Liver (tissue), 3 donors: ENCODE measurements around the gene UMODL1.

Experiments
- EGR1 ChIP-seq, 2 donors: IDR thresholded peaks; 2 replicates each; pipeline ENCODE4 v1.6.1; 2016 to 2018; ENCODE audit warnings: antibody characterized with exemption in 2 of 2, low read depth in 2 of 2
- GABPA ChIP-seq, 2 donors: IDR thresholded peaks in 1 of 2; conservative IDR thresholded peaks in 1 of 2; 2 replicates each; pipeline ENCODE4 v1.6.1; 2016; ENCODE audit warnings: antibody characterized with exemption in 2 of 2, mild to moderate bottlenecking in 1 of 2, moderate library complexity in 1 of 2
- JUND ChIP-seq, 2 donors: IDR thresholded peaks; 2 replicates each; pipeline ENCODE4 v1.6.1; 2016; ENCODE audit warnings: antibody characterized with exemption in 2 of 2
- RAD21 ChIP-seq, 2 donors: IDR thresholded peaks; 2 replicates each; pipeline ENCODE4 v1.6.1; 2016; ENCODE audit warnings: antibody characterized with exemption in 2 of 2, mild to moderate bottlenecking in 2 of 2
- RXRA ChIP-seq, 2 donors: IDR thresholded peaks; 2 replicates each; pipeline ENCODE4 v1.6.1; 2017 to 2018; ENCODE audit warnings: antibody characterized with exemption in 2 of 2, mild to moderate bottlenecking in 1 of 2
- SP1 ChIP-seq: IDR thresholded peaks from 2 replicates; pipeline ENCODE4 v1.6.1; 2018; ENCODE audit warnings: antibody characterized with exemption, mild to moderate bottlenecking
- TAF1 ChIP-seq: conservative IDR thresholded peaks from 2 replicates; pipeline ENCODE4 v1.6.1; 2016; ENCODE audit warnings: antibody characterized with exemption, mild to moderate bottlenecking
- YY1 ChIP-seq: IDR thresholded peaks from 2 replicates; pipeline ENCODE4 v1.6.1; 2016; ENCODE audit warnings: antibody characterized with exemption, mild to moderate bottlenecking
- TF ChIP-seq, protein P1 (sequence below): fragments of 150-350 bp; IDR thresholded peaks from 2 replicates; pipeline ENCODE4 v1.5.1; 2017; ENCODE audit warnings: improper control_type of control experiment, low read depth, low read length; ENCODE audit not compliant: missing input control
- TF ChIP-seq, protein P2 (sequence below): IDR thresholded peaks from 2 replicates; pipeline ENCODE4 v1.6.1; 2016; ENCODE audit warnings: antibody characterized with exemption
- TF ChIP-seq, protein P3 (sequence below): IDR thresholded peaks from 2 replicates; pipeline ENCODE4 v1.6.1; 2016; ENCODE audit warnings: antibody characterized with exemption
- TF ChIP-seq, protein P4 (sequence below): IDR thresholded peaks from 2 replicates; pipeline ENCODE4 v1.6.1; 2016; ENCODE audit warnings: antibody characterized with exemption, mild to moderate bottlenecking
- donor health status: healthy.
- donor health status: healthy.

DNA sequence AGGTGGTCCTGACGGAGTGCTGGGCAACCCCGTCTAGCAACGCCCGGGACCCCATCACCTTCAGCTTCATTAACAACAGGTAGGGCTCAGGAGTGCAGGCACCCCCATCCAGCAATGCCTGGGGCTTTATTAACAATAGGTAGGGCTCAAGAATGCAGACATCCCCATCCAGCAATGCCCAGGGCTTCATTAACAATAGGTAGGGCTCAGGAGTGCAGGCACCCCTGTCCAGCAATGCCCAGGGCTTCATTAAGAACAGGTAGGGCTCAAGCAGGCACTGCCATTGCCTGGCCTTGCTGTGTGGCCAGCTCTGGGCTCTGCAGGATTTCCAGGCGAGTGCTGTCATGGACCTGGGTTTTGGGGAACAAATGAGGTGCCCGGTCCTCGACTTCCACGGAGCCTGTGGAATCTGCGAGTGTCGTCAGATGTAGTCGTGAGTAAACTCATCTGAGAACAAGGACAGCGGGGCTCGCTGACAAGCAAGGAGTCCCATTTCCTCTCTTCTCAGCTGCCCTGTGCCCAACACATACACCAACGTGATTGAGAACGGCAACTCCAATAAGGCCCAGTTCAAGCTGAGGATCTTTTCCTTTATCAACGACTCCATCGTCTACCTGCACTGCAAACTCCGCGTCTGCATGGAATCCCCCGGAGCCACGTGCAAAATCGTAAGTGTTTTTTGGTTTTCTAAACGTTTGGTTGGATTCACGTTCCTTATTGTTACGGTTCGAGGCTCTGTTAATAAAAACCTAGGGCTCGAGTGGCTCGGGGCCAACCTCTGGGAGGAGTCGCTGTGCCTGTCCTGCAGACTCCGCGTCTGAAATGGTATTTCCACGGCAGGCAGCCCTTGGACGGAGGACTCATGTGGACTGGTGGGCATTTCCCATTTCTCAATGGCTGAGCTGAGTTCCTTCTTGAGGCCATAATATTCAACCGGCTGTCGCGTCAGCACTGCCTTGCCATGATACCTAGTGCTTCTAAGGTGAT lies 56.3 kb downstream of the UMODL1 start:
- TF ChIP-seq JUND (IDR thresholded peaks at IDR 0.05) (no peak), GABPA (IDR thresholded peaks at IDR 0.05 in 1 of 2, conservative IDR thresholded peaks at IDR 0.05 in 1 of 2) (no peak), EGR1 (IDR thresholded peaks at IDR 0.05; ENCODE audit: low read depth in 2 of 2) (no peak), SP1 (no peak), RXRA (IDR thresholded peaks at IDR 0.05) (no peak), RAD21 (IDR thresholded peaks at IDR 0.05) (no peak), YY1 (no peak), TAF1 (no peak)
- TF ChIP-seq, protein P1, sequence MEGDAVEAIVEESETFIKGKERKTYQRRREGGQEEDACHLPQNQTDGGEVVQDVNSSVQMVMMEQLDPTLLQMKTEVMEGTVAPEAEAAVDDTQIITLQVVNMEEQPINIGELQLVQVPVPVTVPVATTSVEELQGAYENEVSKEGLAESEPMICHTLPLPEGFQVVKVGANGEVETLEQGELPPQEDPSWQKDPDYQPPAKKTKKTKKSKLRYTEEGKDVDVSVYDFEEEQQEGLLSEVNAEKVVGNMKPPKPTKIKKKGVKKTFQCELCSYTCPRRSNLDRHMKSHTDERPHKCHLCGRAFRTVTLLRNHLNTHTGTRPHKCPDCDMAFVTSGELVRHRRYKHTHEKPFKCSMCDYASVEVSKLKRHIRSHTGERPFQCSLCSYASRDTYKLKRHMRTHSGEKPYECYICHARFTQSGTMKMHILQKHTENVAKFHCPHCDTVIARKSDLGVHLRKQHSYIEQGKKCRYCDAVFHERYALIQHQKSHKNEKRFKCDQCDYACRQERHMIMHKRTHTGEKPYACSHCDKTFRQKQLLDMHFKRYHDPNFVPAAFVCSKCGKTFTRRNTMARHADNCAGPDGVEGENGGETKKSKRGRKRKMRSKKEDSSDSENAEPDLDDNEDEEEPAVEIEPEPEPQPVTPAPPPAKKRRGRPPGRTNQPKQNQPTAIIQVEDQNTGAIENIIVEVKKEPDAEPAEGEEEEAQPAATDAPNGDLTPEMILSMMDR: no peak
- TF ChIP-seq, protein P2, sequence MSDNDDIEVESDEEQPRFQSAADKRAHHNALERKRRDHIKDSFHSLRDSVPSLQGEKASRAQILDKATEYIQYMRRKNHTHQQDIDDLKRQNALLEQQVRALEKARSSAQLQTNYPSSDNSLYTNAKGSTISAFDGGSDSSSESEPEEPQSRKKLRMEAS: no peak
- TF ChIP-seq, protein P3, sequence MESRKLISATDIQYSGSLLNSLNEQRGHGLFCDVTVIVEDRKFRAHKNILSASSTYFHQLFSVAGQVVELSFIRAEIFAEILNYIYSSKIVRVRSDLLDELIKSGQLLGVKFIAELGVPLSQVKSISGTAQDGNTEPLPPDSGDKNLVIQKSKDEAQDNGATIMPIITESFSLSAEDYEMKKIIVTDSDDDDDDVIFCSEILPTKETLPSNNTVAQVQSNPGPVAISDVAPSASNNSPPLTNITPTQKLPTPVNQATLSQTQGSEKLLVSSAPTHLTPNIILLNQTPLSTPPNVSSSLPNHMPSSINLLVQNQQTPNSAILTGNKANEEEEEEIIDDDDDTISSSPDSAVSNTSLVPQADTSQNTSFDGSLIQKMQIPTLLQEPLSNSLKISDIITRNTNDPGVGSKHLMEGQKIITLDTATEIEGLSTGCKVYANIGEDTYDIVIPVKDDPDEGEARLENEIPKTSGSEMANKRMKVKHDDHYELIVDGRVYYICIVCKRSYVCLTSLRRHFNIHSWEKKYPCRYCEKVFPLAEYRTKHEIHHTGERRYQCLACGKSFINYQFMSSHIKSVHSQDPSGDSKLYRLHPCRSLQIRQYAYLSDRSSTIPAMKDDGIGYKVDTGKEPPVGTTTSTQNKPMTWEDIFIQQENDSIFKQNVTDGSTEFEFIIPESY: no peak
- TF ChIP-seq, protein P4, sequence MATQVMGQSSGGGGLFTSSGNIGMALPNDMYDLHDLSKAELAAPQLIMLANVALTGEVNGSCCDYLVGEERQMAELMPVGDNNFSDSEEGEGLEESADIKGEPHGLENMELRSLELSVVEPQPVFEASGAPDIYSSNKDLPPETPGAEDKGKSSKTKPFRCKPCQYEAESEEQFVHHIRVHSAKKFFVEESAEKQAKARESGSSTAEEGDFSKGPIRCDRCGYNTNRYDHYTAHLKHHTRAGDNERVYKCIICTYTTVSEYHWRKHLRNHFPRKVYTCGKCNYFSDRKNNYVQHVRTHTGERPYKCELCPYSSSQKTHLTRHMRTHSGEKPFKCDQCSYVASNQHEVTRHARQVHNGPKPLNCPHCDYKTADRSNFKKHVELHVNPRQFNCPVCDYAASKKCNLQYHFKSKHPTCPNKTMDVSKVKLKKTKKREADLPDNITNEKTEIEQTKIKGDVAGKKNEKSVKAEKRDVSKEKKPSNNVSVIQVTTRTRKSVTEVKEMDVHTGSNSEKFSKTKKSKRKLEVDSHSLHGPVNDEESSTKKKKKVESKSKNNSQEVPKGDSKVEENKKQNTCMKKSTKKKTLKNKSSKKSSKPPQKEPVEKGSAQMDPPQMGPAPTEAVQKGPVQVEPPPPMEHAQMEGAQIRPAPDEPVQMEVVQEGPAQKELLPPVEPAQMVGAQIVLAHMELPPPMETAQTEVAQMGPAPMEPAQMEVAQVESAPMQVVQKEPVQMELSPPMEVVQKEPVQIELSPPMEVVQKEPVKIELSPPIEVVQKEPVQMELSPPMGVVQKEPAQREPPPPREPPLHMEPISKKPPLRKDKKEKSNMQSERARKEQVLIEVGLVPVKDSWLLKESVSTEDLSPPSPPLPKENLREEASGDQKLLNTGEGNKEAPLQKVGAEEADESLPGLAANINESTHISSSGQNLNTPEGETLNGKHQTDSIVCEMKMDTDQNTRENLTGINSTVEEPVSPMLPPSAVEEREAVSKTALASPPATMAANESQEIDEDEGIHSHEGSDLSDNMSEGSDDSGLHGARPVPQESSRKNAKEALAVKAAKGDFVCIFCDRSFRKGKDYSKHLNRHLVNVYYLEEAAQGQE: no peak
